Neural cell (in vitro differentiated cells): ENCODE results near the gene HLA-E. TPM values are rescaled to one million over a fixed set of nuclear protein-coding genes. Genes with fewer than 3 reads are reported as not detected.

ENCODE experiments used
- H2AFZ ChIP-seq: fragments of 200-600, 300-800 bp; sonication (generic), shearing (Covaris generic); 2 replicates; pipeline ENCODE4 v1.6.0; 2014; ENCODE audit warnings: low read depth, mild to moderate bottlenecking, antibody characterized with exemption, low read length, moderate library complexity
- H3F3A ChIP-seq: fragments of 200-600 bp; shearing (Covaris generic); 2 replicates; pipeline ENCODE4 v1.6.1; 2016; ENCODE audit warnings: mild to moderate bottlenecking, moderate library complexity, mixed read lengths, antibody characterized with exemption, low read length; ENCODE audit not compliant: insufficient read depth, poor library complexity, severe bottlenecking
- H3K27ac ChIP-seq: fragments of 200-600, 300-800 bp; sonication (generic), shearing (Covaris generic); 2 replicates; pipeline ENCODE4 v1.5.1; 2014; ENCODE audit warnings: mild to moderate bottlenecking, low read length, moderate library complexity
- H3K27me3 ChIP-seq: fragments of 300-800, 200-600 bp; sonication (generic), shearing (Covaris generic); 2 replicates; pipeline ENCODE4 v1.6.0; 2014; ENCODE audit warnings: mild to moderate bottlenecking, low read depth, low read length, moderate library complexity; ENCODE audit not compliant: insufficient read depth
- H3K36me3 ChIP-seq: fragments of 300-800, 200-600 bp; sonication (generic), shearing (Covaris generic); 2 replicates; pipeline ENCODE4 v1.5.1; 2014; ENCODE audit warnings: mild to moderate bottlenecking, antibody characterized with exemption, low read length, moderate library complexity; ENCODE audit not compliant: insufficient read depth
- H3K4me2 ChIP-seq: fragments of 300-800, 200-600 bp; sonication (generic), shearing (Covaris generic); 2 replicates; pipeline ENCODE4 v1.6.0; 2014; ENCODE audit warnings: mild to moderate bottlenecking, low read length
- H3K4me3 ChIP-seq: fragments of 300-800, 200-600 bp; sonication (generic), shearing (Covaris generic); 2 replicates; pipeline ENCODE4 v1.5.1; 2014; ENCODE audit warnings: mild to moderate bottlenecking, low read length, moderate library complexity
- H3K79me2 ChIP-seq: fragments of 200-600 bp; shearing (Covaris generic); replicated peaks from 2 replicates; pipeline ENCODE4 v1.6.0; 2014; ENCODE audit warnings: mild to moderate bottlenecking, low read length, moderate library complexity; ENCODE audit not compliant: insufficient read depth
- H3K9ac ChIP-seq: fragments of 300-800, 200-600 bp; sonication (generic), shearing (Covaris generic); 2 replicates; pipeline ENCODE4 v1.6.1; 2016; ENCODE audit warnings: mild to moderate bottlenecking, low read length, mixed read lengths
- H3K9me2 ChIP-seq: fragments of 200-600 bp; shearing (Covaris generic); 2 replicates; pipeline ENCODE4 v1.6.1; 2016; ENCODE audit warnings: mild to moderate bottlenecking, low read length, mixed read lengths; ENCODE audit not compliant: insufficient read depth
- H3K9me3 ChIP-seq: fragments of 200-600, 300-800 bp; sonication (generic), shearing (Covaris generic); 2 replicates; pipeline ENCODE4 v1.6.1; 2016; ENCODE audit warnings: mild to moderate bottlenecking, mixed run types, low read length, moderate library complexity, mixed read lengths
- H4K20me1 ChIP-seq: fragments of 200-600 bp; shearing (Covaris generic); 2 replicates; pipeline ENCODE4 v1.6.1; 2016; ENCODE audit warnings: mild to moderate bottlenecking, mixed run types; ENCODE audit not compliant: insufficient read depth
- EP300 ChIP-seq: fragments of 450-650 bp; conservative IDR thresholded peaks from 2 replicates; pipeline ENCODE4 v1.6.1; 2014; ENCODE audit warnings: antibody characterized with exemption, mild to moderate bottlenecking, moderate library complexity; ENCODE audit not compliant: poor library complexity, severe bottlenecking
- EZH2 ChIP-seq: fragments of 200-600, 300-800 bp; shearing (Covaris generic), sonication (generic); IDR thresholded peaks from 2 replicates; pipeline ENCODE4 v1.6.1; 2014; ENCODE audit warnings: antibody characterized with exemption, low read length, borderline replicate concordance, mild to moderate bottlenecking; ENCODE audit not compliant: insufficient read depth, poor library complexity, severe bottlenecking
- MXI1 ChIP-seq: fragments of 450-650 bp; conservative IDR thresholded peaks from 2 replicates; pipeline ENCODE4 v1.6.1; 2014; ENCODE audit warnings: antibody characterized with exemption, mild to moderate bottlenecking; ENCODE audit not compliant: poor library complexity, severe bottlenecking
- POLR2AphosphoS5 ChIP-seq: IDR thresholded peaks from 2 replicates; pipeline ENCODE4 v1.6.1; 2012
- RAD21 ChIP-seq: fragments of 450-650 bp; conservative IDR thresholded peaks from 2 replicates; pipeline ENCODE4 v1.6.1; 2014; ENCODE audit warnings: antibody characterized with exemption, mild to moderate bottlenecking, moderate library complexity
- SMC3 ChIP-seq: fragments of 450-650 bp; conservative IDR thresholded peaks from 2 replicates; pipeline ENCODE4 v1.6.1; 2014; ENCODE audit warnings: antibody characterized with exemption, mild to moderate bottlenecking, moderate library complexity; ENCODE audit not compliant: poor library complexity
- TAF1 ChIP-seq: IDR thresholded peaks from 2 replicates; pipeline ENCODE4 v1.6.1; 2012; ENCODE audit warnings: low read depth
- polyA minus RNA-seq: library from RNA; depleted of rRNA, polyadenylated mRNA; stranded (reverse); fragments of >200 nt; gene quantifications from 2 replicates; pipeline ENCODE4 v1.2.3, GENCODE V29; 2014
- polyA plus RNA-seq: library from polyadenylated mRNA; depleted of rRNA; stranded (reverse); fragments of >200 nt; gene quantifications from 2 replicates; pipeline ENCODE4 v1.2.3, GENCODE V29; 2014
- TF ChIP-seq, protein P1 (sequence below): IDR thresholded peaks from 2 replicates; pipeline ENCODE4 v1.6.1; 2012; ENCODE audit warnings: borderline replicate concordance
- TF ChIP-seq, protein P2 (sequence below): fragments of 450-650 bp; IDR thresholded peaks from 2 replicates; pipeline ENCODE4 v1.5.1; 2014; ENCODE audit warnings: antibody characterized with exemption, mild to moderate bottlenecking, moderate library complexity; ENCODE audit not compliant: poor library complexity, severe bottlenecking

HLA-E gene
- polyA plus RNA-seq, result 0.14 and 0.51 TPM in 2 replicates
- 0.49 and 0.58 TPM in 2 replicates for polyA minus RNA-seq

DNA sequence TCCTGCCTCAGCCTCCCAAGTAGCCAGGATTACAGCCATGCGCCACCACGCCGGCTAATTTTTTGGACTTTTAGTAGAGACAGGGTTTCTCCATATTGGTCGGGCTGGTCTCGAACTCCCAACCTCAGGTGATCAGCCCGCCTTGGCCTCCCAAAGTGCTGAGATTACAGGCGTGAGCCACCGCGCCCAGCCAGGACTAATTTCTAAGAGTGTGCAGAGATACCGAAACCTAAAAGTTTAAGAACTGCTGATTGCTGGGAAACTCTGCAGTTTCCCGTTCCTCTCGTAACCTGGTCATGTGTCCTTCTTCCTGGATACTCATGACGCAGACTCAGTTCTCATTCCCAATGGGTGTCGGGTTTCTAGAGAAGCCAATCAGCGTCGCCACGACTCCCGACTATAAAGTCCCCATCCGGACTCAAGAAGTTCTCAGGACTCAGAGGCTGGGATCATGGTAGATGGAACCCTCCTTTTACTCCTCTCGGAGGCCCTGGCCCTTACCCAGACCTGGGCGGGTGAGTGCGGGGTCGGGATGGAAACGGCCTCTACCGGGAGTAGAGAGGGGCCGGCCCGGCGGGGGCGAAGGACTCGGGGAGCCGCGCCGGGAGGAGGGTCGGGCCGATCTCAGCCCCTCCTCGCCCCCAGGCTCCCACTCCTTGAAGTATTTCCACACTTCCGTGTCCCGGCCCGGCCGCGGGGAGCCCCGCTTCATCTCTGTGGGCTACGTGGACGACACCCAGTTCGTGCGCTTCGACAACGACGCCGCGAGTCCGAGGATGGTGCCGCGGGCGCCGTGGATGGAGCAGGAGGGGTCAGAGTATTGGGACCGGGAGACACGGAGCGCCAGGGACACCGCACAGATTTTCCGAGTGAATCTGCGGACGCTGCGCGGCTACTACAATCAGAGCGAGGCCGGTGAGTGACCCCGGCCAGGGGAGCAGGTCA lies at the start of gene HLA-E:
TSS of gene HLA-E (plus strand) at position 429 of the 945 bp plus-strand sequence. CDS start at position 452, 23 bp downstream.
- peak within 1 kb of the TSS; percentile 55 for H3K4me2 ChIP-seq
- H3K9me3 ChIP-seq, result no peaks in the 10 kb centered on the region
- peaks cover 9% of the 10 kb centered on the region for H3K27me3 ChIP-seq
- H3K27ac ChIP-seq, result no peak within 1 kb of the TSS
- H3K9ac ChIP-seq, result peak within 1 kb of the TSS; percentile 9
- H4K20me1 ChIP-seq, result no peaks in the 10 kb centered on the region
- peak within 1 kb of the TSS; percentile 77 for H3K4me3 ChIP-seq
- TF ChIP-seq, protein P1, sequence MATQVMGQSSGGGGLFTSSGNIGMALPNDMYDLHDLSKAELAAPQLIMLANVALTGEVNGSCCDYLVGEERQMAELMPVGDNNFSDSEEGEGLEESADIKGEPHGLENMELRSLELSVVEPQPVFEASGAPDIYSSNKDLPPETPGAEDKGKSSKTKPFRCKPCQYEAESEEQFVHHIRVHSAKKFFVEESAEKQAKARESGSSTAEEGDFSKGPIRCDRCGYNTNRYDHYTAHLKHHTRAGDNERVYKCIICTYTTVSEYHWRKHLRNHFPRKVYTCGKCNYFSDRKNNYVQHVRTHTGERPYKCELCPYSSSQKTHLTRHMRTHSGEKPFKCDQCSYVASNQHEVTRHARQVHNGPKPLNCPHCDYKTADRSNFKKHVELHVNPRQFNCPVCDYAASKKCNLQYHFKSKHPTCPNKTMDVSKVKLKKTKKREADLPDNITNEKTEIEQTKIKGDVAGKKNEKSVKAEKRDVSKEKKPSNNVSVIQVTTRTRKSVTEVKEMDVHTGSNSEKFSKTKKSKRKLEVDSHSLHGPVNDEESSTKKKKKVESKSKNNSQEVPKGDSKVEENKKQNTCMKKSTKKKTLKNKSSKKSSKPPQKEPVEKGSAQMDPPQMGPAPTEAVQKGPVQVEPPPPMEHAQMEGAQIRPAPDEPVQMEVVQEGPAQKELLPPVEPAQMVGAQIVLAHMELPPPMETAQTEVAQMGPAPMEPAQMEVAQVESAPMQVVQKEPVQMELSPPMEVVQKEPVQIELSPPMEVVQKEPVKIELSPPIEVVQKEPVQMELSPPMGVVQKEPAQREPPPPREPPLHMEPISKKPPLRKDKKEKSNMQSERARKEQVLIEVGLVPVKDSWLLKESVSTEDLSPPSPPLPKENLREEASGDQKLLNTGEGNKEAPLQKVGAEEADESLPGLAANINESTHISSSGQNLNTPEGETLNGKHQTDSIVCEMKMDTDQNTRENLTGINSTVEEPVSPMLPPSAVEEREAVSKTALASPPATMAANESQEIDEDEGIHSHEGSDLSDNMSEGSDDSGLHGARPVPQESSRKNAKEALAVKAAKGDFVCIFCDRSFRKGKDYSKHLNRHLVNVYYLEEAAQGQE, result no peak
- no peak for TF ChIP-seq RAD21
- no peak for TF ChIP-seq EP300
- TF ChIP-seq EZH2, result no peak
- peak within 1 kb of the TSS; percentile 33 for H2AFZ ChIP-seq
- H3K36me3 ChIP-seq, result no peaks in the 10 kb centered on the region
- H3K79me2 ChIP-seq, result no peaks in the 10 kb centered on the region
- H3K9me2 ChIP-seq, result no peaks in the 10 kb centered on the region
- H3F3A ChIP-seq, result no peaks in the 10 kb centered on the region

DNA sequence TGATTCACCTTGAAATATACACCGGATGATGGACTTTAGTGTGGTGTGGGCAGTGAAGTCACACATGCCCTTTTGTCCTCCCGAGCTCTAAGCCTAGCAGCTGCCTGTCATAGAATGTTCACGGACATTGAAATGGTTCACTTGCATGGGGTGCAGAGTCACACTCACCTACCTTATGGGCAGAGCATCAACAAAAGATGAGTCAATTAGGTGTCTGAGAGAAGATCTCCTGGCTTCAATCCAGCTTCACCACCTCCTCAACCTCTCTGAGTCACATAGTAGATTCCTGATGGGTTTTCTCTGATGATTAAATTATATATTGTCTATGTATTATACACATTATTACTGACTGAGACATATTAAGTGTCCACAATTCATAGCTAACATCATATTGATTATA lies 48.1 kb upstream of the HLA-E start:
- TF ChIP-seq EZH2 (no peak), SMC3 (no peak), POLR2AphosphoS5 (no peak), MXI1 (no peak), EP300 (no peak), RAD21 (no peak), TAF1 (no peak)
- TF ChIP-seq, protein P1, result no peak
- TF ChIP-seq, protein P2, sequence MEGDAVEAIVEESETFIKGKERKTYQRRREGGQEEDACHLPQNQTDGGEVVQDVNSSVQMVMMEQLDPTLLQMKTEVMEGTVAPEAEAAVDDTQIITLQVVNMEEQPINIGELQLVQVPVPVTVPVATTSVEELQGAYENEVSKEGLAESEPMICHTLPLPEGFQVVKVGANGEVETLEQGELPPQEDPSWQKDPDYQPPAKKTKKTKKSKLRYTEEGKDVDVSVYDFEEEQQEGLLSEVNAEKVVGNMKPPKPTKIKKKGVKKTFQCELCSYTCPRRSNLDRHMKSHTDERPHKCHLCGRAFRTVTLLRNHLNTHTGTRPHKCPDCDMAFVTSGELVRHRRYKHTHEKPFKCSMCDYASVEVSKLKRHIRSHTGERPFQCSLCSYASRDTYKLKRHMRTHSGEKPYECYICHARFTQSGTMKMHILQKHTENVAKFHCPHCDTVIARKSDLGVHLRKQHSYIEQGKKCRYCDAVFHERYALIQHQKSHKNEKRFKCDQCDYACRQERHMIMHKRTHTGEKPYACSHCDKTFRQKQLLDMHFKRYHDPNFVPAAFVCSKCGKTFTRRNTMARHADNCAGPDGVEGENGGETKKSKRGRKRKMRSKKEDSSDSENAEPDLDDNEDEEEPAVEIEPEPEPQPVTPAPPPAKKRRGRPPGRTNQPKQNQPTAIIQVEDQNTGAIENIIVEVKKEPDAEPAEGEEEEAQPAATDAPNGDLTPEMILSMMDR, result no peak
- H3K9me3 ChIP-seq, result no peaks in the 10 kb centered on the region
- H3K79me2 ChIP-seq, result no peaks in the 10 kb centered on the region
- no peak overlapping the region for H3K4me2 ChIP-seq
- no peak overlapping the region for H3K9ac ChIP-seq
- H3F3A ChIP-seq, result no peaks in the 10 kb centered on the region
- H3K27me3 ChIP-seq, result peaks cover 13% of the 10 kb centered on the region
- no peak overlapping the region for H2AFZ ChIP-seq
- no peak overlapping the region for H3K27ac ChIP-seq
- no peaks in the 10 kb centered on the region for H3K36me3 ChIP-seq
- H3K4me3 ChIP-seq, result no peak overlapping the region
- no peaks in the 10 kb centered on the region for H4K20me1 ChIP-seq
- no peaks in the 10 kb centered on the region for H3K9me2 ChIP-seq
